Ureter (tissue), 1 donor: Measurements from ENCODE around the gene LIPT2. TPM values are rescaled to one million over a fixed set of nuclear protein-coding genes. Genes with fewer than 3 reads are reported as not detected.
"Not testable (repeated sequence)": the region's sequence is repeated elsewhere in the genome, so short reads cannot be mapped to it uniquely, and the experiment has no call there.

Experiments used
- DNase-seq: peaks from one replicate; pipeline ENCODE4 v3.0.0-alpha.2; 2020; ENCODE audit warnings: low spot score
- total RNA-seq: library from RNA; stranded (reverse); gene quantifications from one replicate; pipeline ENCODE4 v1.2.4, GENCODE V29; 2023
- donor health status: DM: yes; HTN: yes; CAD: no.

The LIPT2 gene
- total RNA-seq = 7.4 TPM

- DNase-seq = peak; percentile 97
Observed at GRCh38 chr11:74492974-74493790, at the start of gene LIPT2. Gene LIPT2 (minus strand): TSS chr11:74493724. CDS start chr11:74493703, 21 bp downstream.

- DNase-seq = no peak
Observed at GRCh38 chr11:74541466-74541865, 47.9 kb upstream of the LIPT2 start.

GRCh38 chr11:74540270-74540669, 46.7 kb upstream of the LIPT2 start:
- DNase-seq = no peak

- DNase-seq = no peak
Observed at GRCh38 chr11:74538680-74539079, 45.2 kb upstream of the LIPT2 start.

GRCh38 chr11:74535371-74536160, 42.0 kb upstream of the LIPT2 start:
- DNase-seq = no peak

GRCh38 chr11:74534946-74535275, 41.4 kb upstream of the LIPT2 start:
- DNase-seq = not testable (repeated sequence)

- no peak for DNase-seq
Observed at GRCh38 chr11:74534216-74534945, 40.9 kb upstream of the LIPT2 start.

- DNase-seq = no peak
Observed at GRCh38 chr11:74533421-74533820, 39.9 kb upstream of the LIPT2 start.

- peak; percentile 57 for DNase-seq
Observed at GRCh38 chr11:74532501-74533246, 39.1 kb upstream of the LIPT2 start.

- no peak for DNase-seq
Observed at GRCh38 chr11:74524978-74525377, 31.5 kb upstream of the LIPT2 start.

- no peak for DNase-seq
Observed at GRCh38 chr11:74524501-74524900, 31.0 kb upstream of the LIPT2 start.

- no peak for DNase-seq
Observed at GRCh38 chr11:74522776-74523175, 29.3 kb upstream of the LIPT2 start.

GRCh38 chr11:74521666-74522252, 28.2 kb upstream of the LIPT2 start:
- DNase-seq = no peak

- DNase-seq = no peak
Observed at GRCh38 chr11:74520927-74521665, 27.6 kb upstream of the LIPT2 start.

- DNase-seq = no peak
Observed at GRCh38 chr11:74520316-74520715, 26.8 kb upstream of the LIPT2 start.

GRCh38 chr11:74519710-74520109, 26.2 kb upstream of the LIPT2 start:
- DNase-seq = no peak

- not testable (repeated sequence) for DNase-seq
Observed at GRCh38 chr11:74517592-74517991, 24.1 kb upstream of the LIPT2 start.

- no peak for DNase-seq
Observed at GRCh38 chr11:74507582-74507981, 14.1 kb upstream of the LIPT2 start.

GRCh38 chr11:74506823-74507222, 13.3 kb upstream of the LIPT2 start:
- DNase-seq = no peak

GRCh38 chr11:74505911-74506310, 12.4 kb upstream of the LIPT2 start:
- no peak for DNase-seq
